ENCODE results near the gene SERPINA10. TPM values are rescaled to one million over a fixed set of nuclear protein-coding genes. Genes with fewer than 3 reads are reported as not detected.
A peak's percentile ranks its signal among the peaks of the same experiment; 100 is the strongest.

Gene SERPINA10
- total RNA-seq = not detected

GRCh38 chr14:94292872-94293577 is at the start of gene SERPINA10:
Gene SERPINA10, minus strand, starts transcription at chr14:94293268. Its CDS starts 2,675 bp downstream, at chr14:94290593.
- DNase-seq (ENCODE audit: low read depth in 2 of 3, low spot score in 2 of 3) = no peak

- DNase-seq (ENCODE audit: low read depth in 2 of 3, low spot score in 2 of 3) = peak in 2 of 3 donors; percentile 63 to 72
Observed at GRCh38 chr14:94342334-94342934, 49.4 kb upstream of the SERPINA10 start.

- DNase-seq (ENCODE audit: low read depth in 2 of 3, low spot score in 2 of 3) = peak in 1 of 3 donors; percentile 7
Observed at GRCh38 chr14:94341656-94342333, 48.7 kb upstream of the SERPINA10 start.

DNA sequence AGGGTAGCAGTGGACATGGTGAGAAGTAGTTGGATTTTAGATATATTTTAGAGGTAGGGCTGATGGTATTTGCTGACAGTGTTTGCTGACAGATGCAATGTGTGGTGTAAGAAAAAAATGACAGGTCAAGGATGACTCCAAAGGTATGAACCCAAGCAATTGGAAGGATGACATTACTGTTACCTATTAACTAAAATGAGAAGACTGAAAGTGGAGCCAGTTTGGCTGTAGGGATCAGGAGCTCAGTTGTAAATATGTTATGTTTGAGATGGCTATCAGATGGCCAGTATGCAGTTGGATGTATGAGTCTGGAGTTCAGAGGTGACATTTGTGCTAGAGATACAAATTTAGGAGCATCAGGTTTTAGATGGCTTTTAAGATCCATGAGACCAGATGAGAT is 47.5 kb upstream of the SERPINA10 start:
- no peak for DNase-seq (ENCODE audit: low read depth in 2 of 3, low spot score in 2 of 3)

DNA sequence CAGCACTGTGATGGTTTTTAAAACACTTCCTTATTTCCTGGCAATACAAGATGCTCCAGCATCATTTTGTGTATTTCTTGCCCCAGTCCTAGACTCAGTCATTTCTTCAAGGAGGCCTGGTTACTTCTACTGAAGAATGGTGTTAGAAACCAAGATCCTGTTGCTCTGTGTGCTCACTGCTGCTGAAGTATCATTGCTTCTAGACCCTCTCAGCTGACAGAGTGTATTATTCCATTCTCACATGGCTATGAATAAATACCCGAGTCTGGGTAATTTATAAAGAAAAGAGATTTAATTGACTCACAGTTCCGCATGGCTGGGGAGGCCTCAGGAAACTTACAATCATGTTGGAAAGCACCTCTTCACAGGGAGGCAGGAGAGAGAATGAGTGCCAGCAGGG is 45.0 kb upstream of the SERPINA10 start:
- no peak for DNase-seq (ENCODE audit: low read depth in 2 of 3, low spot score in 2 of 3)

DNA sequence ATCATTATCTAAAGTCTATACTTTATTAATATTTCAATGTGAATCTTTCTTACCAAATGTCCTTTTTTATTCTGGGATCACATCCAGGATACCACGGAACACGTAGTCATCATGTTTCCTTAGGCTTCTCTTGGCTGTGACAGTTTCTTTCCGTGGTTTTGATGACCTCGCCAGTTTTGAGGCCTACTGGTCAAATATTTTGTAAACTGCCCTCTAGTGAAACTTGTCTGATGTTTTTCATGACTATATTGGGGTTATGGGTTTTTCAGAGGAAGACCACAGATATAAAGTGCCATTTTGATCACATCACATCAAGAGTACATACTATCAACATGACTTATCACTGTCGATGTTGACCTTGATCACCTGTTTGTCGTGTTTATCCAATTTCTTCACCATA is 44.2 kb upstream of the SERPINA10 start:
- DNase-seq (ENCODE audit: low read depth in 2 of 3, low spot score in 2 of 3) = no peak

DNA sequence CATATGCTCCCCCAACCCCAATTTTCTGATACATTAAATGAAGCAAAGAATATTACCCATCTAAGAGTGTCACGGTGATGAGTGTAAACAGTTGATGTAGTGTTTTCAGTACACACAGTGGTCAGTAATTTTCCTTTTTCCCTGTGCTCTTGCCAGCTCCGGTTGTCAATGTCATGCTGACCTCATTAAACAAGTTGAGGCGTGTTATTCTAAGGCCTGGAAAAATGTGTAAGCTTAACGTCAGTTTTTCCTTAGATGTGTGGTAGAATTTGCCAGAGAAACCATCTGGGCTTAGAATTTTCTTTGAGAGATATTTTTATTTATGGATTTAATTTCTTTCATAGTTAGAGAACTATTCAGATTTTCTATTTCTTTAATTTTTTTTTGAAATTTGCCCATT is 41.8 kb upstream of the SERPINA10 start:
- DNase-seq (ENCODE audit: low read depth in 2 of 3, low spot score in 2 of 3) = no peak

- DNase-seq (ENCODE audit: low read depth in 2 of 3, low spot score in 2 of 3) = no peak
Observed at GRCh38 chr14:94332587-94332986, 39.5 kb upstream of the SERPINA10 start.

DNA sequence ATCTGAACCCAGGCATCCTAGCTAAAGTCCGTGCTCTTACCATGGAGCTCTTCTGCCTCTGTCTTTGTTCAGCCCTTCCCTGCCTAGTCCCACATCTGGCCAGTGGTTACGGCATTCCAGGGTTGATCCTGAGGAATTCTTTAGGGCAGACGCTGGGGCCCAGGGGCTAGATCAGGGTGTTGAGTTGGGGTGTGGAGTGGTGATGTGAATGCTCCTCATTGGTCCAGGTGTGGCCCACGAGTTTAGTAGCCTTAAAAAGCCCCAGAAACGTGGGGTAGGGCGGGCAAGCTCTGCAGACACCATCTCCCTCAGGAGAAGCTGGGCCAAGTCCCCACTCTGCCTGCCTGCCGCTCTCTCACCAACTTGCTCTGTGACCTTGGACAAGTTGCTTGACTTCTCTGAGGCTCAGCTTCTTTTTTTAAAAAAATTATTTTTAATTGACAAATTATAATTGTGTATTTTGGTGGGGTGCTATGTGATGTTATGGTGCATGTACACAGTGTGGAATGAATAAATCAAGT is 39.1 kb upstream of the SERPINA10 start:
- DNase-seq (ENCODE audit: low read depth in 2 of 3, low spot score in 2 of 3) = no peak

GRCh38 chr14:94331462-94331861 is 38.4 kb upstream of the SERPINA10 start:
- DNase-seq (ENCODE audit: low read depth in 2 of 3, low spot score in 2 of 3) = no peak

DNA sequence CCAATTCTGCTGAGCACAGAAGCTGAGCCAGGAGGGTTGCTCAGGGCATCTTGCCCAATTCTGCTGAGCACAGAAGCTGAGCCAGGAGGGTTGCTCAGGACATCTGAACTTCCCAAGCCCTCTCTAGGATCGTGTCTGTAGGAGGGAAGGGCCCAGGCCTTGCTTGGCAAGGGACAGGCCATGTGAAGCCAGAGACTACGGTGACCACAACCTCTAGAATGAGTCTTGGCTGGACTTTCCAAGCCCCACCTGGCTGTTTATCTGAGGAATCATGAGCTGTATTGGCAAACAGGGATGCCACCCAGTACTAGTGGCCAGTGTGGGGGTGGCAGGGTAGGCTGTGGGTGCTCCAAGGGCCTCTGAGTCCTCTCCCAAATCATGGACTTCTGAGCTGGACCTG is 37.8 kb upstream of the SERPINA10 start:
- DNase-seq (ENCODE audit: low read depth in 2 of 3, low spot score in 2 of 3) = no peak

GRCh38 chr14:94330432-94330831 is 37.4 kb upstream of the SERPINA10 start:
- DNase-seq (ENCODE audit: low read depth in 2 of 3, low spot score in 2 of 3) = no peak

DNA sequence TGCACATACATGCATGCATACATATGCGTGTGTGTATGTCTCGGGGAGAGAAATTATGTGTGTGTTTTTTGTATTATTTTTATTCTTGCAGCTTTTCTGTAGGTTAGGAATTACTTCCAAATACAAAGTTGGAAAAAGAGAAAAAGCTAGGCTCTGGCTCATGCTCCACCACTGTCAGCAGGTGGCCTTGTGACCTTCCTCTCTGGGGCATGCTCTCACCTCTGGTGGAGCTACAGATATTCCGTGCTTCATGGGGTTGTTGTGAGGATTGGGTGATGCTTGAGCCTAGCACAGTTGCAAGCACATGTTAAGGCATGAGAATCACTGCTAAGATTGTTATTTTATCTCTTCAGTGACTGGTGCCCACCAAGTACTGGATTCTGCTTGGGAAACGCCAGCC is 36.8 kb upstream of the SERPINA10 start:
- no peak for DNase-seq (ENCODE audit: low read depth in 2 of 3, low spot score in 2 of 3)

- no peak for DNase-seq (ENCODE audit: low read depth in 2 of 3, low spot score in 2 of 3)
Observed at GRCh38 chr14:94328196-94328595, 35.1 kb upstream of the SERPINA10 start.

- DNase-seq (ENCODE audit: low read depth in 2 of 3, low spot score in 2 of 3) = no peak
Observed at GRCh38 chr14:94322648-94323570, 29.8 kb upstream of the SERPINA10 start, which contains the start of gene SERPINA6. Gene SERPINA6, minus strand, starts transcription at chr14:94323336. Its CDS starts 8,688 bp downstream, at chr14:94314648.

DNA sequence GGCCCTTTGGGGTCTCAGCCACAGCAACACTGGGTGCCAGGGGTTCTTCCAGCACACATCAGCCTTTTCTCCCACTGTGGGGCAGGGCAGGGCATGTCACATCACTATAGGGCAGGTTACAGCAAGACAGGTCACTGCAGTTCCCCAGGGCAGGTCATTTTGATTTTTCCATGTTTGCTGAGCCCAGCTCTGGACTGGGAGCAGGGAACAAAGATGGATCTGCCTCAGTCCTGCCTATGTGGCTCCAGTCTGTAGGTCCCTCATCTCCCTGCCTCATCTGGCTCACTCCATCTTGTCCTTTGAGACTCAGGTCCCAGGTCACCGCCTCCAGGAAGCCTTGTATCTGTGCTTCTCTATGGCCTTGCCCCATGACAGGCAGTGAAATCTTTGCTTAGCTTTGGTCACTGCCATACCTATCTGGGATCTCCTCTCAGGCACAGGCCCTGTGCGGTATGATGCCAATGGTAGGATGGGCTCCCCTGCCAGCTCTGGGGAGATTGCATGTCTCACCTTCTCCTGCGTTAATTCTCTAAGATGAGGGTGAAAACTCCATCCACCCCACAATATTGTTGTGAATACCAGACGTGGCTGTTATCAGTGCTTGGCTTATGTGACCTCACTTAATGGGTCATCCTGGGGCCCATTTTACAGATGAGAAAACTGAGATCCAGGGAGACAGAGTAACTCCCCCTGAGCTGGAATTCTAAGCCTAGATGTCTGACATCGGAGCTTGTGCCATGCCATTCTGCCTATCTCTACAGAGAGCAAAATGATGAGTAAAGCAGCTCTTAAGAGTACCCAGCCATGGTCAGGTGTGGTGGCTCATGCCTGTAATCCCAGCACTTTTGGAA is 28.6 kb upstream of the SERPINA10 start:
- no peak for DNase-seq (ENCODE audit: low read depth in 2 of 3, low spot score in 2 of 3)

GRCh38 chr14:94320243-94320642 is 27.2 kb upstream of the SERPINA10 start:
- DNase-seq (ENCODE audit: low read depth in 2 of 3, low spot score in 2 of 3) = no peak

GRCh38 chr14:94317259-94317658 is 24.2 kb upstream of the SERPINA10 start:
- no peak for DNase-seq (ENCODE audit: low read depth in 2 of 3, low spot score in 2 of 3)

- DNase-seq (ENCODE audit: low read depth in 2 of 3, low spot score in 2 of 3) = no peak
Observed at GRCh38 chr14:94316692-94317091, 23.6 kb upstream of the SERPINA10 start.

DNA sequence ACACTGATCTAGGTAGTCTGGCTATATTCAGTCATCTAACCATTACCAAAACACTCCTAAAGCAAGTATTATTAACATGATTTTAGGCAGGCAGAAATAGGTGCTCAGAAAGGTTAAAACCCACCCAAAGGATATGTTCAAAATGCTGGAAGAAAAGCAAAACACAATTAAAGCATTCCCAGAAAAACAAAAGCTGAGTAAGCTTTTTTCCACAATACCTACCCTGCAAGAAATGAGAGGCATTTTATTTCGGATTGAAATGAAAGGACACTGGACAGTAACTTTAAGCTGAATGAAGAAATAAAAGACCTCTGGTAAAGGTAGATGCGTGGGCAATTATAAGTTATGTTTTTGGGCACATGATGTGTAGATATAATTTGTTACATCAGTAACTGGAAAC is 21.8 kb upstream of the SERPINA10 start:
- no peak for DNase-seq (ENCODE audit: low read depth in 2 of 3, low spot score in 2 of 3)

All from hematopoietic multipotent progenitor cell (in vitro differentiated cells).